DOHH2 (cell line): ENCODE results near the gene HOXB6.
A peak's percentile ranks its signal among the peaks of the same experiment; 100 is the strongest.

Source experiments
- H3F3A ChIP-seq: fragments of 200-600 bp; sonication (generic), shearing (Covaris generic); 2 replicates; pipeline ENCODE4 v1.6.0; 2016; ENCODE audit warnings: antibody characterized with exemption, mild to moderate bottlenecking; ENCODE audit not compliant: control insufficient read depth, insufficient read depth
- H3K27ac ChIP-seq: fragments of 200-600 bp; sonication (generic); 2 replicates; pipeline ENCODE4 v1.5.1; 2014; ENCODE audit warnings: low read depth, mild to moderate bottlenecking, low read length, moderate library complexity
- H3K27me3 ChIP-seq: fragments of 200-600 bp; sonication (generic); 2 replicates; pipeline ENCODE4 v1.6.1; 2014; ENCODE audit warnings: mild to moderate bottlenecking, low read length, mixed read lengths; ENCODE audit not compliant: control insufficient read depth
- H3K36me3 ChIP-seq: fragments of 200-600 bp; sonication (generic); 2 replicates; pipeline ENCODE4 v1.6.1; 2014; ENCODE audit warnings: mild to moderate bottlenecking, low read length, moderate library complexity, mixed read lengths; ENCODE audit not compliant: control insufficient read depth
- H3K4me1 ChIP-seq: fragments of 200-600 bp; sonication (generic); 2 replicates; pipeline ENCODE4 v1.6.1; 2014; ENCODE audit warnings: mild to moderate bottlenecking, low read length, mixed read lengths; ENCODE audit not compliant: control insufficient read depth
- H3K4me2 ChIP-seq: fragments of 200-600 bp; sonication (generic); 2 replicates; pipeline ENCODE4 v1.6.0; 2014; ENCODE audit warnings: mild to moderate bottlenecking, low read length, moderate library complexity
- H3K4me3 ChIP-seq: fragments of 200-600 bp; sonication (generic); 2 replicates; pipeline ENCODE4 v1.5.1; 2014; ENCODE audit warnings: mild to moderate bottlenecking, low read length, mixed read lengths
- H3K79me2 ChIP-seq: fragments of 200-600 bp; sonication (generic); 2 replicates; pipeline ENCODE4 v1.6.1; 2014; ENCODE audit warnings: mild to moderate bottlenecking, low read length, mixed read lengths; ENCODE audit not compliant: control insufficient read depth
- H3K9me2 ChIP-seq: fragments of 200-600 bp; sonication (generic); replicated peaks from 2 replicates; pipeline ENCODE4 v1.6.1; 2014; ENCODE audit warnings: mild to moderate bottlenecking, low read length, mixed read lengths; ENCODE audit not compliant: control insufficient read depth
- H3K9me3 ChIP-seq: fragments of 200-600 bp; sonication (generic); 2 replicates; pipeline ENCODE4 v1.6.1; 2014; ENCODE audit warnings: antibody characterized with exemption, low read length, mixed read lengths; ENCODE audit not compliant: control insufficient read depth, insufficient read depth
- H4K20me1 ChIP-seq: fragments of 200-600 bp; sonication (generic); 2 replicates; pipeline ENCODE4 v1.6.0; 2014; ENCODE audit warnings: low read depth, mild to moderate bottlenecking, antibody characterized with exemption, low read length, moderate library complexity; ENCODE audit not compliant: control insufficient read depth, insufficient read depth
- EZH2phosphoT487 ChIP-seq: fragments of 200-600 bp; sonication (generic); IDR thresholded peaks from 2 replicates; pipeline ENCODE4 v1.6.1; 2017; ENCODE audit warnings: borderline replicate concordance, mild to moderate bottlenecking, antibody characterized with exemption, low read length, moderate library complexity, mixed read lengths
- TF ChIP-seq, protein P1 (sequence below): fragments of 200-600 bp; sonication (generic); IDR thresholded peaks from one replicate; pipeline ENCODE4 v1.5.1; 2014; ENCODE audit warnings: antibody characterized with exemption, mild to moderate bottlenecking, low read depth, low read length; ENCODE audit not compliant: poor library complexity, severe bottlenecking

HOXB6 gene

DNA sequence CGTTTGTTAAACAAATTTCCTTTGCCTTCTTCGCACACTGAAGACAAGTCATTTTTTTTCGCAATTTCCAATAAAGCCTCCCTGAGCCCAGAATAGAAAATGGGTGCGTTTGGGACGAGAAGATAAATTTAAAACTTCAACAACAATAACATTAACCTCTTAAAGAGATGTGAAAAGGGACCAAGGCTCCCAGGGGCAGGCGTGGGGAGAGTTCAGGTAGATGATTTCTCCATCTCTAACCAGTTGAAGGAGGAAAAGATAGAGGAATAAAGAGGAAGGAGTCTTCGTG lies 25.4 kb downstream of the HOXB6 start:
- Histone ChIP-seq H4K20me1 (0 out of 2 replicates have a peak, but pooled peaks cover 3% of the 10 kb centered on the region), H3K36me3 (peaks cover 4% of the 10 kb centered on the region; the same call in 1 of the 2 replicates)

DNA sequence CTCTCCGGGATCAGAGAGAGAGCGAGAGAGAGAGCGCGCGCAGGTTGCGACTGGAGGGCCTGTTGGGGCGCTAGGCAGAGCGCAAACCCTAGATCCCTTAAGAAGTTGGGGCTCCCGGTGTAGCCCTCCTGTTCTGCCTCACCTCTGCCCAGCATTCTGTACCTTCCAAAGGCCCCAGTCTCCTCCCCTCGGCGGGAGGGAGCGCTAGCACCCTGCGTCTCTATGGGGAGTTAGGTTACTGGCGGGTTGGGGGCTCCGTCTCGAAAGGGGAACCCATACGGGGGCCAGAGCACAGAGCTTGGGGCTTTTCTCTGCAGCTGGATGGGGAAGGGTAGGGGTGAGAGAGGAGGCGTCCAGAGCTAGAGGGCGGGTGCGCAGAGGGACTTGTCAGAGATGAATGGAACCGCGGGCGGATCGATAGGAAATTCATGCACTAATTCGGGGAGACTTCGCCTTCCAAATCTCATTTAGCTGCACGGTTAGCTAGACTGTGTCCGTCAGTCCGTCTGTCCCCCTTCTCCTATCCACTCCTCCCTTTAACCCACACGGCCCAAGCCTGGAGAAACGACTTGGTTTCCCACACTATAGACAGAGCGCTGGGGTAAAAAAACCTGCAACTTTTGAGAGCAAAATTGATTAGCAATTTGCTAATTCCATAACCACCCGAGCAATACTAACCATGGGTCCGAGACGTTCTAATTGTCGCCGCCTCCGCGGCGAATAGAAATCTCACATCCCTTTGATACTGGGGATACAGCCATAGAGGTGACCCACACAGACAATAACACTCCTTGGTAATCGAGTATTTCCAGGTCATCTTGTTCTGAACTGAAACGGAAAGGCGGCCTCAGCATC lies 25.9 kb downstream of the HOXB6 start:
- H3K36me3 ChIP-seq = peaks cover 4% of the 10 kb centered on the region; the same call in 1 of the 2 replicates
- H3K4me1 ChIP-seq = peaks cover 29% of the 10 kb centered on the region
- H3K27ac ChIP-seq = no peak overlapping the region
- H3K4me2 ChIP-seq = peak overlapping the region; percentile 70
- no peak for TF ChIP-seq EZH2phosphoT487
- TF ChIP-seq, protein P1, sequence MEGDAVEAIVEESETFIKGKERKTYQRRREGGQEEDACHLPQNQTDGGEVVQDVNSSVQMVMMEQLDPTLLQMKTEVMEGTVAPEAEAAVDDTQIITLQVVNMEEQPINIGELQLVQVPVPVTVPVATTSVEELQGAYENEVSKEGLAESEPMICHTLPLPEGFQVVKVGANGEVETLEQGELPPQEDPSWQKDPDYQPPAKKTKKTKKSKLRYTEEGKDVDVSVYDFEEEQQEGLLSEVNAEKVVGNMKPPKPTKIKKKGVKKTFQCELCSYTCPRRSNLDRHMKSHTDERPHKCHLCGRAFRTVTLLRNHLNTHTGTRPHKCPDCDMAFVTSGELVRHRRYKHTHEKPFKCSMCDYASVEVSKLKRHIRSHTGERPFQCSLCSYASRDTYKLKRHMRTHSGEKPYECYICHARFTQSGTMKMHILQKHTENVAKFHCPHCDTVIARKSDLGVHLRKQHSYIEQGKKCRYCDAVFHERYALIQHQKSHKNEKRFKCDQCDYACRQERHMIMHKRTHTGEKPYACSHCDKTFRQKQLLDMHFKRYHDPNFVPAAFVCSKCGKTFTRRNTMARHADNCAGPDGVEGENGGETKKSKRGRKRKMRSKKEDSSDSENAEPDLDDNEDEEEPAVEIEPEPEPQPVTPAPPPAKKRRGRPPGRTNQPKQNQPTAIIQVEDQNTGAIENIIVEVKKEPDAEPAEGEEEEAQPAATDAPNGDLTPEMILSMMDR = peak; percentile 21
- H3K9me2 ChIP-seq = no peaks in the 10 kb centered on the region
- no peaks in the 10 kb centered on the region for H3K9me3 ChIP-seq
- H3F3A ChIP-seq = peaks cover 9% of the 10 kb centered on the region; the same call in 1 of the 2 replicates
- 0 out of 2 replicates have a peak, but pooled peaks cover 3% of the 10 kb centered on the region for H4K20me1 ChIP-seq
- H3K79me2 ChIP-seq = peaks cover 12% of the 10 kb centered on the region
- H3K4me3 ChIP-seq = peak overlapping the region; percentile 78
- H3K27me3 ChIP-seq = peaks cover 47% of the 10 kb centered on the region

More for the DNA sequence above, 25.4 kb downstream of the HOXB6 start:
- Histone ChIP-seq H3K79me2 (peaks cover 12% of the 10 kb centered on the region), H3K27me3 (peaks cover 52% of the 10 kb centered on the region), H3K4me3 (peak overlapping the region; percentile 78), H3F3A (peaks cover 9% of the 10 kb centered on the region; the same call in 1 of the 2 replicates), H3K9me2 (no peaks in the 10 kb centered on the region), H3K9me3 (no peaks in the 10 kb centered on the region), H3K4me2 (peak overlapping the region; percentile 70), H3K4me1 (peaks cover 29% of the 10 kb centered on the region), H3K27ac (no peak overlapping the region)
- no peak for TF ChIP-seq EZH2phosphoT487
- TF ChIP-seq, protein P1 = no peak

DNA sequence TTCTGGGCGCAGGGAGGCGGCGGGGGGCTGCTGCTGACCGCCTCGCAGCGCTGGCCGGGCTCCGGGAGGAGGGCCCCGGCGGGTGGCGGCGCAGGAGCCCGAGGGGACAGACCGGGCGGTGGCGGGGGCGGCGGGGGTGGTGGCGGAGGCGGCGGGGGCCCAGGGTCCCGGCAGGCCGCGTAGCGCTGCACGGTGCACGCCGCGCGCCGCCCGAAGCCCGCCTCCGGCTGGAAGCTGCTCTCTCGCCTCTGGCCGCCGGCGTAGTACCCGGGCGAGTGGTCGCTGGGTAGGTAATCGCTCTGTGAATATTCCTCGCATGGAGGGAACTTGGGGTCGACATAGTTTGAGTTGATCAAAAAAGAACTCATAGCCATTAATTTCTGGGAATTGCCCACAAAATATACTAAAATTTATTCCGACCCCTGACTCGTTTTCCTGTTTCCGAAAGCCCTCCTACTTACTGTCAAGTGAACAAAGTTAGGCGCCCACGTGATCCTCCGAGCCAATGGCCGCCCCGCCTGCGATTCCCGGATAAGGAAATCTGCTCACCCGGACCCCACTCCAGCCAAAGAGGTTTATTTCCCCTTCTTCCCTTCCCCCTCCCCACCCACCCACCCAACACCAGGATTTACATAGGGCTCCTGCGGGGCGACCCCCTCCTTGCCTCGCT lies 26.7 kb downstream of the HOXB6 start, which contains the start of gene HOXB4:
Gene HOXB4 (minus strand): TSS at position 405 of the 670 bp plus-strand sequence. CDS start 31 bp downstream, at position 374.
- Histone ChIP-seq H3K27ac (peak within 1 kb of the TSS; percentile 54), H3K4me2 (peak within 1 kb of the TSS; percentile 91), H3K36me3 (peaks cover 4% of the 10 kb centered on the region; the same call in 1 of the 2 replicates), H3F3A (peaks cover 9% of the 10 kb centered on the region; the same call in 1 of the 2 replicates), H3K9me3 (no peaks in the 10 kb centered on the region), H3K9me2 (no peaks in the 10 kb centered on the region), H3K79me2 (peaks cover 12% of the 10 kb centered on the region), H4K20me1 (no peaks in the 10 kb centered on the region), H3K4me1 (peaks cover 29% of the 10 kb centered on the region), H3K4me3 (peak within 1 kb of the TSS; percentile 78), H3K27me3 (peaks cover 39% of the 10 kb centered on the region)
- TF ChIP-seq, protein P1 = no peak
- no peak for TF ChIP-seq EZH2phosphoT487
